NCI-H2227 treated with DMSO at 0.1 percent for 48 hours (cell line): ENCODE data around the gene ZCCHC7.
"Not testable (repeated sequence)": the region's sequence is repeated elsewhere in the genome, so short reads cannot be mapped to it uniquely, and the experiment has no call there.

Source experiments
- DNase-seq: peaks from one replicate; lab custom pipeline; 2025; lab: John Stamatoyannopoulos, UW

Gene ZCCHC7

DNA sequence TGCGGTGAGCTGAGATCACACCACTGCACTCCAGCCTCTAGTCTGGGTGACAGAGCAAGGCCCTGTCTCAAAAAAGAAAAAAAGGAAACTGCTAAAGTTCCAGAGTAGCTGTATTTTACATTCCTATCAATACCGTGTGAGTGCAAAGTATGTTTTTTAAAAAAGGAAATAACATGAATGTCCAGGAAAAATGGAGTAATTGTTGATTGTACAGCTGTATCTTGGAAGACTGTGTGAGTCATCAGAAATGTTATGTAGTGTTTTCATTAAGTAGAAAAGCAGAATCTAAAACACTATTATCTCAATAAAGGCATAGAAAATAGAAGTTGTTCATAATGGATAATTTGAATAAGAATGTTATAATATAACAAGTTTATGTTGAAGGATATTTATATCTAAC is 53.9 kb downstream of the ZCCHC7 start:
- DNase-seq, result no peak

DNA sequence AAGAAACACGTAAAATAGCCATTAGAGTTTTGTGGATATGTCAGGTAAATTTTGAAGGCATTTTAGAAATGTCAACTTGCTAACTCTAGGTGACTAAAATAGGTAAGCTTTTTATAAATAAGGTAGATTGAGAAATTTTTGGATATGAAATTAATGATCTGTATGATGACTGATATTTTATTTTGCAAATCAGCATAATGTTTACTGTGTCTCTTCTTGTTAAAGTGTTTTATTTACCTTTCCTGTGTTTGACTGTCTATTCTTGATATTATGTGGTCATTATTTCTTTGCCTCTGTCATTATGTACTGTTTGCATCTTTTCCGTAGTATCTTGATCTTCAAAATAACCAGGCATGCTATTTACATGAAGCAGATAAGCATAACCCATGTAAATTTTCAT is 58.4 kb downstream of the ZCCHC7 start:
- no peak for DNase-seq

DNA sequence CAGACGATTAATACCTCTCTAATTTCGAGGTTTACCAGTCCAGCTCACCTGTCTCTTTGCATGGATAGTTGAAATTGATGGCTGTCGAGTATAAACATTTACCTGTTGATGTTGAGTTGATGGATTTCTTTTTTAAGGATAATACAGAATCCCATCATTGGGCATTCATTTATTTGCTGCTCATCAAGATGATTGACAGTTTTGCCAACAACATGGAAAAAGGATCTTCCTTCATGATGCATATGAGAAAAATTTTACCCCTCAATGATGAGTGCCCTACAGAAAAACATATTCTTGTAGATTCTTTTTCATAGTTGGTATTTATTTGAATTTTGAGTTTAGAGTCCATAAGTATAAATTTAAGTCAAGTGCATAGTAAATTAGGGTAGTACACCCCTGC is 59.2 kb downstream of the ZCCHC7 start:
- DNase-seq, result no peak

DNA sequence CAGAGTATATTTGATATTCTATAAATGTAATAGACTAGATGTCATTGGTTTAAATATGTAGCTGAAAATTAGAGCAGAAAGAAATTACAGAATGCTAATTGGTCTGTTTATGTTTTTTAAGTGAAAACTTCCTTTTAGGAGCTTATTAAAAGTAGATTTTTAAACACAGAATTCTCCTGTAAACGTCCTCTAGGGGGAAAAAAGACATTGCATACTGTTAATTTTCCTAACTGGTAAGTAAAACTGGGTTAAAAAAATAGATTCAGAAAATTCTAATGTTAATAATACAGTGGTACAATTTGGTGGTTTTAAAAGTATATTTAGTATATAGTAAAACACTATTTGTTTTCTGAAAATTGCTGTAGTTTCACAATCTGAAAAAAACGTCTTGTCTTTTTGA is 59.8 kb downstream of the ZCCHC7 start:
- no peak for DNase-seq

DNA sequence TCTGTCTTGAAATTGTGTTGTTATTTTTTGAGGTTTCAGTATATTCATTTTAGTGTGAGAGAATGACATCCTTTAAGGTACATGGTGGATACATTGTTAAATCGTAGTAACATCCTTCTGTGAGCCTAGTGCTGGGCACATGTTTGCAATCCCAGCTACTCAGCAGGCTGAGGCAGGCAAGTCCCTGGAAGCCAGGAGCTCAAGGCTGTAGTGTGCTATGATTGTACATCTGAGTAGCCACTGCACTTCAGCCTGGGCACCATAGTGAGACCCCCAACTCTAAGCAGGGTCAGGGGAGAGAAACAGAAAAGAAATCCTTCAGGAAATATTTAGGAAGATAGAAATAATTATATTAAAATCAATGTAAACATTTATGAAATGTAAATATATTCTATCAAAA is 62.3 kb downstream of the ZCCHC7 start:
- no peak for DNase-seq

DNA sequence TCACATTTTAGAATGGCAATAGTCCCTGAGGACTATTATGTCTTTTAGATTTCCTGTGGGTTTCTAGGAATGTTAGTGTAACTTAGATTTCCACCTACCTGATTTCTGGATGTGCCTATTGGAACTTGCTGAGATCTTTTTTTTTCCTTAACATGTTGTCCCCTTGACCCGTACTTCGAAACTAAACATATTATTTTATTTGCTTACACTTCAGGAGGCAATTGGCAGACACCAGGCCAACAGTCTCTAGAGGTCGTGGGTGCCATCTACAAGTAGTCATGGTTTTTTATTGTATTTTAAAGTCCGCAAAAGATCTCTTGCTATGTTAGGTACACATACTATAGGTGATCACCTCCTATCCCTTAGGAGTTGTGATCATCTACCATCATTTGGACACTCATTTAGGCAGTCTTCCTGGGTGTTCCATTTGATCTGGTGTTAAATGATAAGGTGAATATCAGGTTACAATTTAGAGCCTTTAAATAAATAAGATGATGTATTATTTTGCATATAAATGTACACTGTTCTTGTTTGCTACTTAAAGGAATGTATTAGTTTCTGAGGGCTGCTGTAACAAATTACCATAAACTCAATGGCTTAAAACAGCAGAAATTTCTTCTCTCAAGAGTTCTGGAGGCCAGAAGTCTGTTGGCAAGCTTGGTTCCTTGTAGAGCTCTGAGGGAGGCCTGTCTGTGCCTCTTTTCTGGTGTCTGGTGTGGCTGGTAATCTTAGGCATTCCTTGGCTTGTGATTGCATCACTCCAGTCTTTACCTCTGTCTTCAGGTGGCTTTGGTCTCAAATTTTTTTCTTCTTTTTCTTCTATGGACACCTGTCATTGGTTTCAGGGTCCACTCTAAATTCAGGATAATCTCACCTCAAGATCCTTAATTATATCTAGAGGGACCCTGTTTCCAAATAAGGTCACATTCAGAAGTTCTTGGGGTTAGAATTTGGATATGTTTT is 64.8 kb downstream of the ZCCHC7 start:
- no peak for DNase-seq

DNA sequence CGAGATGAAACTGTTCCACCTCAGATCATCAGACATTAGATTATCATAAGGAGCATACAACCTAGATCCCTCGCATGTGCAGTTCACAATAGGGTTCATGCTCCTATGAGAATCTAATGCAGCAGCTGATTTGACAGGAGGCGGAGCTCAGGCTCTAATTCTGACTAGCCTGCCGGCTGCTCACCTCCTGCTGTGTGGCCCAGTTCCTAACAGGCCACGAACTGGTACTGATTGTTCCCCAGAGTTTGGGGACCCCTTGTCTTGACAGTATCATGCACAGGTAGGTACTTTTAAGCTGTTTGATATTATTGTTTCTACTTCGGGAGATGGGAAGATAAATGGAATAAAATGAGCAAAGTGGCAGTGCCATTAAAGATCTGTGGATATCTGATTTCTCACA is 66.9 kb downstream of the ZCCHC7 start:
- no peak for DNase-seq

DNA sequence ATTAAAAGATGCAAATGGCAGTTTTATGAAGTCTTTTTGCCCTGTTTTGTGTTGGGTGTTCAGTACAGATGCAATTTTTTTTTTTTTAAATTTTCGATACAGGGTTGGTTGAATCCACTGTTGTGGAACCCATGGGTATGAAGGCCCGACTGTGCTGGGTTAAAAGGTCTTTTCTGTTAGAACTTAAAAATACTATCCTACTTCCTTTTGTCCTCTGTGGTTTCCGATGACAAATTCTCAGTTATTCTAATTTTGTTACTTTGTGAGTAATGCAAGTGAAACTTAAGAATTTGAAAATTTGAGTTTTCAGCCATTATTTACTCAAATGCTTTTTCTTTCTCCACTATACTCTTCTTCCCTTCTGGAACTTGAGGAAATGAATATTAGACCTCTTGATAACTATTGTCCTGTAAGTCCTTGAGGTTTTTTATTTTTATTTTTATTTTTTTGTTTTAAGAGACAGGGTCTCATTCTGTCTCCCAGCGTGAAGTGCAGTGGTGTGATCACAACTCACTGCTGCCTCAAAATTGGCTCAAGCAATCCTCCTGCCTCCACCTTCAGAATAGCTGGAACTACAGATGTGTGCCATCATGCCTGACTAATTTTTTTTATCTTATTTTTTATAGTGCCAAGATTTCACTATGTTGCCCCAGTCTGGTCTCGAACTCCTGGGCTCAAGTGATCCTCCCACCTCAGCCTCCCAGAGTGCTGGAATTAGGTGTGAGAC is 67.5 kb downstream of the ZCCHC7 start:
- DNase-seq, result no peak

DNA sequence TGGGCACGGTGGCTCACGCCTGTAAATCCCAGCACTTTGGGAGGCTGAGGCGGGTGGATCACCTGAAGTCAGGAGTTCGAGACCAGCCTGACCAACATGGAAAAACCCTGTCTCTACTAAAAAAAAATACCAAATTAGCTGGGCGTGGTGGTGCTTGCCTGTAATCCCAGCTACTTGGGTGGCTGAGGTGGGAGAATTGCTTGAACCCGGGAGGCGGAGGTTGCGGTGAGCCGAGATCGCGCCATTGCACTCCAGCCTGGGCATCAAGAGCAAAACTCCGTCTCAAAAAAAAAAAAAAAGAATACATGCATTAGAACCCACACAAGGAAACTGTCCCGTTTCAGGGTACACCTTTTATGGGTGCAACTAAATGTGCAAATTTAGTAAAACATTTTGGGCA is 70.4 kb downstream of the ZCCHC7 start:
- not testable (repeated sequence) for DNase-seq

DNA sequence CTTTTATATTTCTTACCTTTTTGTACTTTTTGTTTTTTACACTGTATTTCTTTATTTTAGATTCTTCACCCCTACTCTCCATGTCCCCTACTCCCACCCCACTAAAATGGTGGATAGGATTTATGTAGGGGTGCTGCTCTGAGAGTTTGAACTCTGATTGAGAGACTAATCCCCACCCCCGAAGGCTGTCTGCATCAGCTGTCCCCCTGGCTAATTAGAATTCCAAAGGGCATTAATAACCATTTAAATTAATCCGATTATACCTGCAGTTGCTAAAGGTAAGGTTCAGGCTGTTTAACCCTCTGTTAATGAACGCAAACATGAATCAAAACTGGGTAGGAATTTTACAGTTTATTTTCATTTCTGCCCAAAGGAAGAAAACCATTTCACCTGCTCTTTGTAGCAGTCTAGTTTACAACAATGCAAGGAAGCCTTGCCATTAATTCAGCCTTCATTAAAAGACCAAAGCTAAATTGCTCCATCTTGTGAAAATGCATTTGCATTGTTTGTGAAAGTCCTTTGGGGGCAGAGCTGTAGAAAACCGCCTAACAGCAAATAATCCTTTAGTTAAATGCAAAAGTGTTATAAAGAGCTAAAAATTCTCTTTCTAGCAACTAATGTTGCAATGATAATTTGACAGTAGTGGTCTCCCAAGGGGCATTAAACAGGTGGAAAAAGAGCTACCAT is 71.2 kb downstream of the ZCCHC7 start:
- DNase-seq, result no peak

DNA sequence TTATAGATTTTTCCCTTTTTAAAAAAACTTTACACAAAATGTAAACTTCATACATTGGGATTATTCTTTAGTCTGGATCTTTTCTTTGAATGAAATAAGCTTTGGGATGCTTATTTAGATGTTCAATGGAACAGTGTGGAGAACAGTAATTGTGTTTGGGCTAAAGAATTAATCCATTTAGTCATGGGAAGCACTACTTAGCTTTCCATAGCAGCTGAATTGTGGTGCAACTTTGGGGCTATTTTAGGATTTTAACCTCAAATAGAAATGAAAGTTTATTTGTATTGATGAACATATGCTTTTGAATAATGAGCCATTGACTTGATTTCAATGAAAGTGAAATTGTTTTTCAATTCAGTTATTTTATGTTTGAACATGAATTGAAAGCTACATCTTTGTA is 72.4 kb downstream of the ZCCHC7 start:
- DNase-seq, result no peak

DNA sequence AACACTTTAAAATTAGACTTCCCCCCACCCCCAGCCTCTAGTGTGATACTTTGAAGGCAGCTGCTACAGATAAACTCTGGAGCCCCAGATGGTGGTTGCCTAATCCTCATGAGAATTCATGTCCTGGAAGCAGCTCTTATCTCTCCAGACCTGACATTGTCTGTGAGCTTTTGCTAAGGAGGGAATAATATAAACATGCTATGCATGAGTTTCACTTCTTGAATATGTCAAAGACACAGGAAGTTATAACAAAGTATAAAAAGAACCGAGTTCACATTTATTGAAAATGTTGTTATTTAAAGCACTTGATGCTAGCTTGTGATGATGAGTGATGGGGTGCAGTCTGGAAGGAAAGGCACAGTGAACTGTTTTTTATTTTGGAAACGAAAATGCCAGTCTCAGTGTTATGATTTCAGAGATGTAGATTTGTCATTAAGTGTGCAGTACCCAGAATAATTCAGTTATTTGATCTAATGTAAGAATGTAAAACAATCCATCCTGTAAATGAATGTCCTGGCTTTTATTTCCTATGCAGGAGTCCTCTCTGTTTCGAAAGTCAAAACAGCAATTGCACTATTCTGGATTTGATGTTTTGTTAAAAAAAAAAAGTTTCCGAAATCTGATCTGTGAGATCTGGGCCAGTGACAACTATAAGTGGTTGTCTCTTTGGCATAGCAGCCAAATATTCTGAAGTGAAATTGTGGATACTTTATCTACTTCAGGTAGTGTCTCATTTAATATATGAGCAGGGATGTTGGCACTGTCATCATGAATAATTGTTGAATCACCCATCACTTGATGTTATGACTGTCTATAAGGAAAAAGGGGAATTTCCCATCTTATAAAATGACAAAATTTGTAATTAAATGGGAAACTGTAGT is 77.0 kb downstream of the ZCCHC7 start:
- DNase-seq, result no peak

DNA sequence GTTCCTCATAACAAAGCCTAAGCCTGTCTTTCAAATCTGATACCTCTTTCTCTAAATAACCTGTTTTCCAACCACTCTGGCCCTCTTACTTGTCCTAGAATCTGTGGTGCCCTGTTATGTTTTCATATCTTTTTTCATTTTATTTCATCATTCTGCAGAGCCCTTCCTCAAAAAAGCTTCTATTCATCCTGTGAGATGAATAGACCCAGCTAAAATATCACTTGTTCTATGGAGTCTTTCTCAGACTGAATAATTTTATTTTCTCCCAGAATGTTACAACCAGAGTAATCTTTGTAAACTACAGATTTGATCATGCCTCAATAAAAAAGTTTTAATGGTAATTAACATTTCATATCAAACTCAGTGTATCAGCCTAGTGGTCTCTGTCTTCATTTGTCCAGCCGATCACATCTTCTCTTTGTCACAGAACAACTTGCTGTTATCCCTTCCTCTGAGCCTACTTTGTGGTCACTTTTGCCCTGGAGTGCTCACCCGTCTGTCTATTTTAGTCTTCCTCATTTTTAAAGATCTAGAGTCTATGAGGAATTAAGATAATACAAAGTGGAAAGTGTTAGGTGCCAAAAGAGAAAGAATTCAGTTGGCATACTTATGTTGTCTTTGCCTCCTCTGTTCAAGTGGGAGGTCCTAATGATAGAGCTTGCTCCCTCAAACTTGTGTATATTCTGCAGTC is 77.8 kb downstream of the ZCCHC7 start:
- no peak for DNase-seq

DNA sequence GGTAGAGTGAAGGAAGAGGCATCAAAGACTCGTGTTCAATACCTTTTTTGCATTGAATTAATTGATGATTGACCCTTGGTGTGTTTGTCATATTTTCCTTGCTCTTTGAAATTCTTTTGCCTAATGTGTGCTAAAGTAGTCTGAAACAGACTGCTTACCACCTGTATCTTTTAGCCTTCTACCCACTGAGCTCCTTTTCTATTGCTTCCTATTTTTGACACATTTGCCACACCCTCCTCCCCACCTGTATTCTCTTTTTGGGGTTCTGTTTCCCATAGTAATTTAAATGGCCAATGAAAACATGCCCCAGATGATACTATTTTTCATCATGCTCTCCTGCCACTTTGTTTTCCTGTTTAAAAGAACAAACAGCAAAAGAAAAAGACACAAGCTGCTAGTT is 78.5 kb downstream of the ZCCHC7 start:
- no peak for DNase-seq

DNA sequence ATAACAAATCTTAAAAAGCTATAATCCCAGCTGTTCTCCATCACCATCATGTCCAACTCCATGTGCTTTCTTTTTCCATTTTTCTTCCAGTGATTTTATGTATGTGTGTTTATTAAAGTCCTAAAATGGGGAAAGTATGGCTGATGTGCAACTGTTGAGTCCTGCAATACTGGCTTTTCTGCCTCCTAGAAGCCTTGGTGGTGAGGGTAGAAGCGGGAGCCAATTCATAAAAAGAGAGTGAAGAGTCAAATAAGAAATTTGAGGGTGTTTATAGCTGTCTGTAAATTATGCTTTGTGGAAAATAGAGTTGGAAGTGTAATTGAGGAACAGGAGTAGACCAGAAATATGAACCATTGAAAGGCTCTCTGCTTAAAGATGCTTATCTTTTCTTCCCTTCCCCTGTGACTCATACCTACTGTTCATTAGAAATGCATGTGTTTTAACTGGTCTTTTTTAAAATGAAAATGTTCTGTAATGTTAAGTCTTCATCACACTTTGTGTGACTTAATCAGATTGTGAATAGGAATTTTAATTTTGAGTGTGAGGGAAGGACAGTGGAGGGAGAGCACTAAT is 80.1 kb downstream of the ZCCHC7 start:
- no peak for DNase-seq

DNA sequence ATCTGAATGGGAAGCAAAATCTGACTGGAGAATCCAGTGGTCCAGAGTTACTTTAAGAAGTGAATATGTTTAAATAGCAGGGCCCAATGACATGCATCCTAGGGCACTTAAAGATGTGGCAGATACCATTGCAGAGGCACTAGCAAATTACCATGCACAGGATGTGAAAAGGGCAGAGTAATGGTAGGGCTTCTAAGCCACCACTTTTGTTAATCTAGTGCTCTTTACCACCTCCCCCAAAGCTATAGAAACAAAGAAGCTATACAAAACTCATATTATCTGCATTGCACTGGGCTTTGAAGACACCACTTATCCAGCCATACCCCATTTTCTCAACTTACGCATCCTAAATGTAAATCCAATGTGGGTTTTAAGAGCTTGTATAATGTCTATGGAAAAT is 81.2 kb downstream of the ZCCHC7 start:
- DNase-seq, result no peak

DNA sequence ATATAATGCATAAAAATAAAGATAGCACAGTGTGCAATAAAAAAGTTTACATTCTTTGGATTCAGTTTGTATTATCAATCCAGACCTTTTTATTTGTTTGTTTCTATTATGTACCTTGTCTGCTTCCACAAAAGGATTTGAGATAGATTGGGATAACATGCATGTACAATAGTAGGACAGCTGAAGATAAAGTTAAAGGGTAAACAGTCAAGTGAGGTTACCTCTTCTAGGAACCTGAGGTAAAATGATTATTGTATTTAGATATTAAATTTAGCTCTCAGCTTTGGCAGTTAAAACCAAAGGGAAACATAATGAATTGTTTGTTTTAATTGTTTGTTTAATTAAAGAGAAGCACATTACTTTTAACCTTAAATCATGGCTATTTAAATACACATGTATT is 81.7 kb downstream of the ZCCHC7 start:
- no peak for DNase-seq

DNA sequence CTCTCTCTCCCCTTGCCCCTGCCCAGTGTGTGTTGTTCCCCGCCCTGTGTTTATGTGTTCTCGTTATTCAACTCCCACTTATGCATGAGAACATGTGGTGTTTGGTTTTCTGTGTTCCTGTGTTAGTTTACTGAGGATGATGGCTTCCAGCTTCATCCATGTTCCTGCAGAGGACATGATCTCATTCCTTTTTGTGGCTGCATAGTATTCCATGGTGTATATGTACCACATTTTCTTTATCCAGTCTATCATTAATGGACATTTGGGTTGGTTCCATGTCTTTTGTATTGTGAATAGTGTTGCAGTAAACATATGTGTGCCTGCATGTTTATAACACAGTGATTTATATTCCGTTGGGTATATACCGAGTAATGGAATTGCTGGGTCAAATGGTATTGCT is 83.1 kb downstream of the ZCCHC7 start:
- DNase-seq, result not testable (repeated sequence)

DNA sequence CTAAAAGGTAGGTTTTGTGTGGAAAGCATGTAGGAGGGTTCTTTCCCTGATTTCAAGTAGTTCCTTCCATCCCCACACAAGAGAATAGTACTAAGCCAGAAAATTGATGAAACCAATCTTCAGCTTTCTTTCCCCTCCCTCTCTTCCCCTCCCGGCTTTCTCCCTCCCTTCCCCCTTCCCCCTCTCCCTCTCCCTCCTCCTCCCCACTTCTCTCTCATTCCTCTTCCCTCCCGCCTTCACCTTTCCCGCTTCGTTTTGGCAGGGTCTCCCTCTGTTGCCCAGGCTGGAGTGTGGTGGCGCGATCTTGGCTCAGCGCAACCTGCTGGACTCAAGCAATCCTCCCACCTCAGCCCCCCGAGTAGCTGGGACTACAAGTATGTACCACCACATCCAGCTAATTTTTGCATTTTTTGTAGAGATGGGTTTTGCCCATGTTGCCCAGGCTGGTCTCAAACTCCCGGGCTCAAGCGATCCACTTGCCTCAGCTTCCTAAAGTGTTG is 85.8 kb downstream of the ZCCHC7 start:
- DNase-seq, result no peak
